NCI-H146 treated with DMSO at 0.1 percent for 48 hours (cell line): Measurements from ENCODE around the gene KCND3.

Experiments used
- DNase-seq: peaks from one replicate; lab custom pipeline; 2025; ENCODE audit not compliant: unreplicated experiment; lab: John Stamatoyannopoulos, UW

KCND3 gene

DNA sequence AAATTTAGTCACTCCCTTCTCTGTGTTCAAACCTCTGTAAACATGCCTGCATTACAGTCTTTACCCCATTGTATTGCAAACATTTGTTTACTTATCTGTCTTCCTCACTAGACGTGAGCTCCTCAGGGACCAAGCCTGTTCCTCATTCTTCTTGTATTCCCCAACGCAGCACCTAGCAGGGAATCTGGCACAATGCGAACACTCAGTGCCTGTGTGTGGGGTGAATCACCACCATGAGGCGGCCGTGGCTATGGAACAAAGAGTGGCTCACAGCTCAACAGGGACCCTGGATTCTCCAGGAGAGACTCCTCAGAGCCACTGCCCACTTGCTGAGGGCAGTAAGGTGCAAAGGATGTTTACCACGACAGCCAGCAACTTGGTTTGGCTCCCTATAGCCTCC lies 137.9 kb downstream of the KCND3 start:
- peak; percentile 67 for DNase-seq

DNA sequence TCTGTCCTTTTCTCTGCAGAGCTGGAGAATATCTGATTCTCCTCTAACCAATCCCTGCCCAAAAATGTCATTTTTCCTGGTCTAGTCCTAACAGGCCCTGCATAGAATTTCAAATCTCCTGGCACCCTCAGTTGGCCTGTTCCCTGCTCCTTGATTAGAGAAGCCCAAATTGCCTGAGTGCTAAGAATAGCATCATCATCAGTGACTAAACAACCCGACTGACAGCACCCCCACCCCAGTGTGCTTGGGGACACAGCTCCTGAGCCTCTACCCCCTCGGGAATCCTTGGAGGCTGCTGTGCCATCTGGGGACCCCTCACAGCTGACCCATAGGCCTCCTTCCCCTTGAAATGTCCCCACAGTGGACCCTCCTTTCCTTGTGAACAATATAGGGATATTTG lies 139.4 kb downstream of the KCND3 start:
- DNase-seq = no peak

DNA sequence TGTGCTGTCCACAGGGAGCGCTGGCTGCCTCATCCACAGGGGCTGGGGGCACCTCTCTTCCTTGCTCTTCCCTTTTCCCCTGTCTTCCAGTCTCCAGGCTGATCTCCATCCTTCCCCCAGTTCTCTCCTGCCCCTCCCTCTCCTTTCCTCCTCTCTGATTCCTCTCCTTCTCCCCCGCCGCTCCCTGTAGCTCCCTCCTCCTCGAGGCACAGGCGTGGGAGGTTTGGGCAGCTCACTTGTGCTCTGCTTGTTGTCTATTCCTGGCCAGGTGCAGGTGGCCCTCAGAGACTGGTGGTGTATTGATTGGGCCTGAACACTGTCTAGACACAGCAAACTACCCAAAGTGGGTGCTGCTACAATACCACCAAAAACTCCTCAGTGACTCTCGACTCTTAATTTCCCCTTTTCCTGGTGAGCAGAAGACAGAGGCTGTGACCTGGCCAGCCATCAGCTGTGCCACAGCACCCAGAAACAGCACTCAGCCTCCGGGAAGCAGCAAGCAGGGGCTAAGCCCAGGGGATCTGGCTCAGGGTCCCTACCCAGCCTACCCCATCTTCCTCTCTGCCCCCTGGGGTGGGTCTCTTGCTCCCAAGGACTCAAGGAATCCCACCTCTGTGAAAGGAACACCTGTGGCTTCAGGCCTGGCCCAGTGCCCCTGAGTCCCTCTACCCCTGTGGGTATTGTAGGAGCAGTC lies 140.5 kb downstream of the KCND3 start:
- peak; percentile 18 for DNase-seq

DNA sequence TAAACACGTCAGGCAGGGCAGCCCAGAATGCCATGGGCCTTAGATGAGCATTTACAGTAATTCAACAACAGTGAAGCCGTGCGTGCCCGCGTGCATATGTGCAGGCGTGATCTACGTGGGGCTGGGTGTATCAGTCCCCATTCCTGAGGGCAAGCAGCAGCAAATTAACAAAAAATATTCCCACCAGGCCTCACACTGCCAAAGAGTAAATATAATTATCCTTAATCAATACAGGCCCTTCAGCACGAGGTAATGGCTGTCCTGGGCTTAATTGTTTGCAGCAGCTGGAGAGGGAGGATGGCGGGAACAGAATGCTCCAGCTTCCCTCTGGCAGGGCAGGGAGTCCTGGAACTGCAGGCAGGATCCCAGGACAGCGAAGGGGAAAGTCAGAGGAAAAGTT lies 142.0 kb downstream of the KCND3 start:
- DNase-seq = peak; percentile 93

DNA sequence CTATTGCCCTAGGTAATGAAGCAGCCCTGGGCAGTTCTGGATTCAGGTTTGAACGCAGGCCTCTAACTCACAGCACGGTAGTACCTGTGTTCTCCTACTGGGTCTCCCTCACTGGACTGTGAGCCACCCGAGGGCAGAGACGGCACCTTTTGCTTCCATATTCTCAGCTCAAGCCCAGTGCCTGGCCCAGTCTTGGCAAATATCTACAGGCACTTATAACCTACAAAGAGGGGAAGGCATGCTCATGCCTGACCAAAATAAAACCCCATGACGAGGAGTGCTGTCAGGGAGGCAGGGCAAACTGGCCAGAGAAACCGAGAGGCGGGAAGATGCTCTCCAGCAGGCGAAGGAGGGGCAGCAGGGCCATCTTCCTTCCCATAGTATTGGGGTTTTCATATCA lies 142.6 kb downstream of the KCND3 start:
- no peak for DNase-seq

DNA sequence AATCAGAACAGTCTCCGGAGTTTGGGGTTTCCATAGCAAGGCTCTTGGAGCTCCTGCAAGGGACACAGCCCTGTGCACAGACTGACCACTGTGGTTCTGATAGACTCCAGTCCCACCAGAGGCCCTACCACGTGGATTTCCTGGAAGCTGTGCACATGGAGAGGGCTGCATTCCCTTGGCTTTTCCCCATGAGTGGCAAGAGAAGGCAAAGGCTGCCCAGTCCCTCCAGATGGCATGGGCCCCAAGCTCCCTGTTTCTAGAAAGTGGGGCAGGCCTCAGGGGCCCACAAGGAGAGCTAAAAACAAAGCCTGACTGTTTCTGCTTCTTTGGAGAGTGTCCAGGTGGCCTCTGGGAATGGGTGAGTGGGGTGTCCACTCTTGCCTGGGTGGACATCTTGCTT lies 146.3 kb downstream of the KCND3 start:
- DNase-seq = no peak

DNA sequence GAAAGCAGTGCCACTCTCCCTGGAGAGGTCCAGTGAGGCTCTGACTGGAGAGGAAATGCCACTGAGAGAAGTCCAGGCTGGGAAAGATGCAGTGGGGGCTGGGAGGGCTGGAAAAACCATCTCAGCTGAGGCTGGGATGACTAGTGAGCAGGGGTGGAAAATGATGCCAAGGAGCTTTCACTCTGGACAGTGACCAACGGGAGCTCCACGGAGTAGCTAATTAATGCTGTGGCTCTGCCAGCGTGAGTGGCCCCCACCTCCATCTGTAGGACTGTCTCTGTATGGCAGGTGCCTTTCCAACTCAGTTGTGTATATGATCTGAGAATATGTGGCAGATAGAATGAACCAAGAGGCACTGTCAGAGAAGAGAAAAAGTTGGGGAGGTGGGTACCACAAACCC lies 147.1 kb downstream of the KCND3 start:
- no peak for DNase-seq

DNA sequence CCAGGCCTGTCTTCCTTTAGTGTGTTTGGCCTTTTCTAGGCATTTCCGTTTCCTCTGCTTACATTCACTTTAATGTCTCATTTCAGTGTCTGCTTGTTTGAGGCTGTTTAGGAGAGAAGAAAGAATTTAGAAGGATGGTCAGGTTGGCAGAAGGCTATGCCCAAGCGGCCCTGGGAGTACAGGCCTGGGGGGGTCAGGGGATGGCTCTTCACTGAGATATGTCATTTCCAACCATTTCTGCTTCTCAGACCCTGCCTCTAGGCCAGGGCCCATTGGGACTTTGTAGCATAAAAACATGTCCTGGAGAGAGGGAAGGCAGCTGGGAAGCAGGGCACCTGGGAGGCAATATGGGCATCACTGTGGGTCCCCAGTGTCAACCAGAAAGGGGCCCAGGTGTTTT lies 147.7 kb downstream of the KCND3 start:
- no peak for DNase-seq

DNA sequence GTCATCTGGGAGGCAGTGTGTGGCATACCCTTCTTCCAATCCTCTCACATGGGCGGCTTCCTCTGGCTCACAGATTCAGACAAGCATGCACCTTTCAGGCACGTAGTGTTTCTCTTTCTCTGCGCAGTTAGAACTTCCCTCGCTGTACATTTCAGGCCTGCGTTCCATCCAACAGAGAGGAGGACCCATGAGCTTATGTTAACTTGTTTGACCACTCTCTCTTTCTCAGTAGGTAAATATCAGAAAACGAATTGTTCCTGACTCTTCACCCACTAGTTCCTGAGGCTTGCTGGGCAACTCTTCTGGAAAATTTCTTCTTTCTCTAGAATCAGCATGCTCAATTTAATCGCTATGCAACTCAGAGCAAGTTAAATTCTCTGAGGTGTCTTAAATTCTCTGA lies 148.3 kb downstream of the KCND3 start:
- DNase-seq = no peak

DNA sequence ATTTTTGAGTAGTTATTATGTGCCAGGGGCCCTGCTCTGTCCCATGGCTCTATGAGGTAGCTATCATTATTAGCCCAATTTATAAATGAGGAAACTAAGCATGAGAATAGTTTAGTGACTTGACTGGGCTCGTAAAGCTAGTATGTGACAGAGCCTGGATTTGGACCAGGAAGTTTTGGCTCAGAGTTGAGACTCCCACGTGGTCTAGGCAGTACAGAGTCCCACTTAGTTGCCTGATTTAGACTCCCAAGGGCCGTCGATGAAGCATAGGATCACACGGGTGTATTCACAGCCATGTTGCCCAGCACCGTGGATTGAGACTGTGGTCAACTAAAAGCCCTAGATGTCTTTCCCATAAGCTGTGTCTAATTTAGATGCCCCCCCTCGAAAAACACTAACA lies 152.1 kb downstream of the KCND3 start:
- DNase-seq = no peak

DNA sequence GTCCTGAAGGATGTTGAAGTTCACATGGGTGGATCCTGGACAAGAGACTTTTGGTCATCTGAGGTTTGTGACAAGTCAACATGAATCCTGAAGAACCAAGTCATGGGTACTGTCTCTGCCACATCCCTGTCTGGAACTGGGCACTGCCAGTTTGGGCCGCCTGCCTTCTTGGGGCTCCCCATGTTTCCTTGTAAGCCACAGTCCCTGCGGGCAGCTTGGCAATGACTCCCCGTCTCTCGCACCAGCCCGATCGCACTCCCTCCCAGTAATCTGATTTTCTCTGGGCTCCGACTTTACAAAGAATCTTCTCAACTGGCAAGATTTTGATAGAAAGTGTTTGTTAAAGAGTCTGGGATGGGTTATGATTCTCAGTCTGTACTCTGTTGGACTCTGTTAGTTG lies 153.4 kb downstream of the KCND3 start:
- no peak for DNase-seq

DNA sequence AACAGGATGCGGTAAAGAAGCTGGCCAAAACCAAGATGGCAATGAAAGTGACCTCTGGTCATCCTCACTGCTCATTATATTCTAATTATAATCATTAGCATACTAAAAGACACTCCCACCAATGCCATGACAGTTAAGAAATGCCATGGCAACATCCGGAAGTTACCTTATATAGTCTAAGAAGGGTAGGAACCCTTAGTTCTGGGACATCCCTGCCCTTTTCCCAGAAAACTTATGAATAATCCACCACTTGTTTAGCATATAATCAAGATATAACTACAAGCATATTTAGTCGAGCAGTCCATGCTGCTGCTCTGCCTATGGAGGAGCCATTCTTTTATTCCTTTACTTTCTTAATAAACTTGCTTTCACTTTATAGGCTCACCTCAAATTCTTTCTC lies 154.0 kb downstream of the KCND3 start:
- no peak for DNase-seq

DNA sequence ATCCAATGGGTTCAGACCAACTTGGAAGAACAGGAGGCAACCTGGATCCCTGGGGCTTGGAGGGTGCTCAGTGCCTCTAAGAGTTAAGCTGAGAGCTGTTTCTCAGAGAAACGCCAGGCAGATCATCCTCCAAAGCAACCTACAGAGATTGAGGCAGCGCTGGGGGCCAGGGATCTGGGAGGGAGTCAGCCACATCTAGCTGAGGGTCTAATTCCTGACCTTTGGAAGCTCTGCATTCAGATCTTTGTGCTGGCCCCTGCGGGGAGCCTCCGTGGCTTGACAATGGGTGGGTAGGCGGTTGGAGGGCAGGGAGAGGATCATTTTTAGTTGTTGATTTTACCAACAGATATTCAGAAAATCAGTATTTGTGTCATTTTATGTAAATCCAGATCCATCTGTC lies 154.5 kb downstream of the KCND3 start:
- DNase-seq = no peak

DNA sequence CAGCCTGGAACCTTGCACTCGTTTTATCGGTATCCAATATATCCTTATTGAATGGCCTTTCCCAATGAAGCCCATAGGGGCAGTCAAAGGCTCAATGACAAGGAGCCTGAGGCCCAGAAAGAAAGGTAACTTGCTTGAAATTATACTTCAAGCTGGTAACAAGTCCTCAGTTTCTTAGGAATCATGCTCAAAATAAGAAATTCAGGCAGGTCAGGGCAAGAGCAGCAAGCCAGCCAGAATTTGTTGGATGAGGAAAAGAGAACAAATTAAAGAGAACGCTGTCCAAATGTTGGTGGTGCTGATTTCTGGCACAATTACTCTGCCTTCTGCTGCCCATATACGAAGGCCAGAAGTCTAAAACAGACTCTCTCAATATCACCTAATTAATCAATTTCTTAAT lies 156.1 kb downstream of the KCND3 start:
- no peak for DNase-seq

DNA sequence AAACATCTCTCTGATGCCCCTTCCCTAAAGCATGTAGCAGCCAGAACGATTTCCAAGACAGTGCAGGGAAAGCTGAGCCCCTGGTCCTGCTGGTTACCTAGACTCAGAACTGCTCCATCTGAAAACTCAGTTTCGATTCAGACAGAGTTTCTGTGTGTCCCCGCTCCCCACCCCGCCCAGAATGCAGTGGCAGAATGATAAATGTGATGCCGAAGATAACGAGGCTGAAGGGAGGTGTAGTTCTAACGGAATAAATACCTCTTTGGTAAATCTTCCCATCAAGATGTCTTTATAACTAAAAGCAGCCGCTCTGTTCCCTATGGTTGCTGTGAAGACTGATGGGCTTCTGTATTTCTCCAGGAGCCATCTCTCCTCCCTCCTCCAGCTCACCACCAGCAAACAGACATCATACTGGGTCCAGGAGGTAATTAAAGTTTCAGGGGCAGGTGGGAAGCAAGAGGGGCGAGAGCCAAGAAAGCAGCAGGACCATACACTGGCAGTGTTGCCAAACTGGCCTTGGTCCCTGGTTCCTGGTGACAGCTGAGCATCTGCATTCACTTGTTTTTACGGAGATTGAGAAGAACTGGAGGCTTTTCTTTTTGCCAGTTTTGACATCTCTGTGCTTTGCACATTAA lies 156.8 kb downstream of the KCND3 start:
- no peak for DNase-seq

DNA sequence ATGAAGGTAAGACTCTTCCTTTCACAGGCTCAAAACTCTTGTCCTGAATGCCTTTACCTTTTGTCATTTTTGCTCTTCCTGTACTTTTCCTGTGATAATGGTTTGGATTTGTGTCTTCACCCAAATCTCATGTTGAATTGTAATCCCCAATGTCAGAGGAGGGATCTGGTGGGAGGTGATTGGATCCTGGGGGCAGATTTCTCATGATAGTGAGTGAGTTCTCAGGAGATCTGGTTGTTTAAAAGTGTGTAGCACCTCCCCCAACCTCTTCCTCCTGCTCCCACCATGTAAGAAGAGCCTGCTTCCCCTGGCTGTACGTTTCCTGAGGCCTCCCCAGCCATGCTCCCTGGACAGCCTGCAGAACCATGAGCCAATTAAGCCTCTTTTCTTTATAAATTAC lies 158.3 kb downstream of the KCND3 start:
- no peak for DNase-seq

DNA sequence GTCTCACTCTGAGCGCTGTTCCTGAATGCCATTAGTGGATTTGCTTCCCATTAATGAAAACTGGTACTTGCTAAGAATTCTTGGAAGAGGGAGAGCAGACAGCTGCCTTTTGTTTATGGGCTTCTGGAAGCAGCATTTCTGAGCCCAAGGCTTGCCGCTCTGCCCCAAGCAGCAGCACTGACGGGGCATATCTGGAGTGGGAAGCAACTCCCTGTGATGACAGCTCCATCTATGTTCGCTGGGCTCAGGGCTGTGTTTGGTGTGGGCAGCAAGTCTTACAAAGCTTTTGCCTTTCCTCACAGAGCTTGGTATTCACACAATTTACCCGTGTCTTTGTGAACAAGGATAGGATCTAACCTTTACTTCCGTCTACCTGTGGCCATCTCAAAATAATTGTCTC lies 161.5 kb downstream of the KCND3 start:
- no peak for DNase-seq

DNA sequence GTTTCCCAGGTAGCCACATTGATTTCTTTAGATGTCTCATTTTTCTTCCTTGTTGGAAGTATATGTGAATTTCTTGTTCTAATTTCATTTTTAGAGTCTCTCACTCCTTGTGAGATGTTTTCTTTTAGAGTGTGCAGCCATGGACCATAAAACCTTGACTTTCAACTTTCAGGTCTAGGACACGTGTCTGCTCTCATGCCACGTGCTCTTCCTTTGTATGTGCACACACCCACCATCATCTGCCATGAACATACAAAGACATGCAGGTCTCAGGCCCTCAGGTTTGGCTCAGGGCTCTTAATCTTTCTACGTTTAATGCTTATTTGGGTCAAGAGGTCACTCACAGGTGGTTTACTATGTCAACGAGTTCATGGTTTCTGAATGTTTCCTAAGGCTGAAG lies 163.2 kb downstream of the KCND3 start:
- no peak for DNase-seq

DNA sequence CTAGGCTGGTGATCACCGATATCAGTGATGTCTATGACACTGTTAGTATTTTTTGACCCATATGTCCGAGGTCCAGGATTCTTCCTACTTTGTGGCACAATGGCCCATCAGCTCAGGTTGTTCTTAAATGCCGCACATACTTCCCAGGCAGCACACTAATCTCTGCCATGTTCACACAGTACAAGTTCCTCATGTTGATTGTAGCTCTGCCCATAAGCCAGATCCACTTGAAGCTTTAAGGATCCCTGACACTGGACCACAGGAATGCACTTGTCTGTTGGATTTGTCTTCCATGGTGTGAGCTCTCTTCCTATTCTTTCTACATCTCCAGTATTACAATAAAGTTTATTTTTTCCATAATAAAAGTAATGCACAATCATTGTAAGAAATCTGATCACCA lies 164.3 kb downstream of the KCND3 start:
- no peak for DNase-seq

DNA sequence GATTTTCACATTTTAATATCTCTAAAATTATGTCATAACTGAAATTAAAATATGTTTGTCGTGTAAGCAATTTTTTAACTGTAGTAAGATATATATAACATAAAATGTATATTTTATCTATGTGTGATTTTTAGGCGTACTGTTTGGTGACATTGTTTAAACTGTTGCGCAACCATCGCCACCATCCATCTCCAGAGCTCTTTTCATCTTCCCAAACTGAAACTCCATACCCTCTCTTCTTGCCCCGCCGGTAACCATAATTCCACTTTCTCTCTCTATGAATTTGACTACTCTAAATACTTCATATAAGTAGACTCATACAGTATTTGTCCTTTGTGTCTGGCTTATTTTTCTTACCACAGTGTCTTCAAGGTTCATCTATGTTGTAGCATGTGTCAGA lies 167.3 kb downstream of the KCND3 start:
- no peak for DNase-seq

DNA sequence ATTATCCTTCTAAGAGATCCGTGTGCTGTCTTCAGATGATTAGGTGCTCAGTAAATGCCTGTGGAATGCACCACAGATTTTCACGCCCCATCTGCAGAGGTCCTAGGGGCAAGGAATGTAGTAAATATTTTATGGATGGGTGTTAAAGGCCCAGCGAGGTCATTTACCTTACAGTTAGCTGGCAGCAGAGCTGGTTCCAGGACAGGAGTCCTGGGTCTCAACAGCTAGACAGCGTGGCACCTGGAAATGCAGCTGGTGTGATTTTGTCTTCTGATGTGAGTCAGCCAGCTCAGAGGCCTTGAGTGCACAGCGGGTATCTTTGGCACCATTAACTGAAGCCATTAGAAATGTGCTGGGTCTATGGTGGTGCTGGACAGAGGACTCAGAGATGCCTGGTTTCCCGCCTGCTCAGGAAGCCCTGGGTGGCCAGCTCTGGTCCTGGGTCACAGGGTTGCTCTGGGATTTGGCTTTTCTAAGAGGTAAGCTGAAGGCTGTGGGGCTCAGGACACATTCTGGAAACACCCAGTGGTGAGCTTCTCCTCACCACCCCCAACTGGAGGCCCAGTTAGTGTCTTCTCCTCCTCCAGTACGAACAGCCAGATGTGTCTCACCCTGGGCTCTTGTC lies 168.2 kb downstream of the KCND3 start:
- DNase-seq = no peak

DNA sequence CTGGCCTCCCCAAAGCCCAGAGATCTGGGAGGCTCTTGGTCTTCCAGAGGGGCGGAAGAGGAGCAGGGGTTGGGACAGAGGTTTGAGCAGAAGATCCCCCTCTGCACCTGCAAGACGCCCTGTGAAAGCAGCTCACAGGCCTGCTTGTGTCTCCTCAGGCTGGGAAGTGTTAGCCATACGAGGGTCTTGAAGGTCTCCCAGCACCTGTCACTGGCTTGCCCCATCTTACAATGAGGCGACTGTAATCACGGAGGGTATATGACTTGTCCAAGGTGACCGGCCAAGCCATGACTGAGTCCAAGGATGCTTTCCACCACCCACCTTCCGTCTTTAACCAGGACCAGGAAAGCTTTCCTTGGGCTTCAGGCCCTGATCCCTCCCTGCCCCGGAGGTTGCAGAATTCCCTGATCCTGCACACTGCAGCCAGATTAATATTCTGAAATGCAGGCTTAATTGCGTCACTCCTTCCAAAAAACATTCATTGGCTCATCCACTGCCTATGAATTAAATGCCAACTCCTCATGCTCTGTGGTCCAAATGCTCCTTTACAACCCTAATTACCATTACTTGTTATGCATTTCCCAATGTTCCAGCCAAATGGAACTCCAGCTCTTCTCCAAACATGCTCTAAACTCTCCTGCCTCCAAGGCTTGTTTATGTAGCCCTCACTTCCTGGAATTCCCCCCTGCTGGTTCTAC lies 169.8 kb downstream of the KCND3 start:
- DNase-seq = no peak
